DMS 273 (cell line): Measurements from ENCODE around the gene NFE2L3.
"Not testable (repeated sequence)": the region's sequence is repeated elsewhere in the genome, so short reads cannot be mapped to it uniquely, and the experiment has no call there.

ENCODE experiments used
- DNase-seq: peaks from one replicate; lab custom pipeline; 2025; ENCODE audit not compliant: unreplicated experiment; lab: John Stamatoyannopoulos, UW

Gene NFE2L3

GRCh38 chr7:26166684-26167266 is 14.8 kb downstream of the NFE2L3 start:
- DNase-seq, result no peak

DNA sequence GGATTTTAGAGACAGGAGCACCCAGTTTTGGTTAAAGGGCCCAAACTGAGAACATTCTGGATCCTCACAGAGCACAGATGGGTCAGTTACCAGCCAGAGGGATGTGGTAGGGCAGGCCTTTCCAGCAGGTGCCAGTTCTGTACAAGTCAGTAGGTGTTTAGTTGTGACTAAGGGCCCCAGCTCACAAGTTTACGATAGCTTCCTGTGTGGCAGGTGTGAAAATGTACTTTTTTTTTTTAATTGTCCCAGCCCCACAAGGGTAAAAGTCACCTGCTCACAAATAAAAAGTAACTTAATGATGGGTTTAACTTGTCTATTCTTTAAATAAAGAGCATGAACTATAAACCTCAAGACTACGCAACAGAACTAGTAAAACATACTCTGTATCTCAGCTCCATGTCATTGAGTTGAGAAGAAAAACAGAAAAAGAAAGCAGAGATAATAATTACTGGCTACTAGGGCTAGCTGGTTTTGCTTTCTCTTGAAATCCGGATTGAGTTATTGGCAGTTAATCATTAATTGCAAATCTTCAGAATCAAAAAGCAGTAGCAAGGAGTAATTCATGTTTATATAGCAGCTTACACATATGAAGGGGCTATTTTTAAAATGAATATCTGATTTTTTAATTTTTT is 15.4 kb downstream of the NFE2L3 start:
- DNase-seq, result no peak

DNA sequence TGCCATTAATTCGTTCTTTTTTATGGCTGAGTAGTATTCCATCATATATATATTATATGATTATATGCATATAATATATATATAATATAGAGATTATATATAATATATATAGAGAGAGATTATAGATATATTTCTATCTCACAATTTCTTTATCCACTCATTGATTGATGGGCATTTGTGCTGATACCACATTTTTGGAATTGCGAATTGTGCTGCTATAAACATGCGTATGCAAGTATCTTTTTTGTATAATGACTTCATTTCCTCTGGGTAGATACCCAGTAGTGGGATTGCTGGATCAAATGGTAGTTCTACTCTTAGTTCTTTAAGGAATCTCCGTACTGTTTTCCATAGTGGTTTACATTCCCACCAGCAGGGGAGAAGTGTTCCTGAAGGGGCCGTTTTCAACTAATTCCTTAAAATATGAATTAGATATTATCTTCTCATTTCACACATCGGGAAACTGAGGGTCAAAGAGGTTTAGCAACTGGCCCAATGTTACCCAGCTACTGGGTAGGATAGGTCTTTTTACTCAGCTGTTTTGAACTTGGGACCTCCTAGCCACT is 16.5 kb downstream of the NFE2L3 start:
- no peak for DNase-seq

GRCh38 chr7:26169271-26169670 is 17.3 kb downstream of the NFE2L3 start:
- no peak for DNase-seq

GRCh38 chr7:26170663-26171062 is 18.7 kb downstream of the NFE2L3 start:
- DNase-seq, result no peak

DNA sequence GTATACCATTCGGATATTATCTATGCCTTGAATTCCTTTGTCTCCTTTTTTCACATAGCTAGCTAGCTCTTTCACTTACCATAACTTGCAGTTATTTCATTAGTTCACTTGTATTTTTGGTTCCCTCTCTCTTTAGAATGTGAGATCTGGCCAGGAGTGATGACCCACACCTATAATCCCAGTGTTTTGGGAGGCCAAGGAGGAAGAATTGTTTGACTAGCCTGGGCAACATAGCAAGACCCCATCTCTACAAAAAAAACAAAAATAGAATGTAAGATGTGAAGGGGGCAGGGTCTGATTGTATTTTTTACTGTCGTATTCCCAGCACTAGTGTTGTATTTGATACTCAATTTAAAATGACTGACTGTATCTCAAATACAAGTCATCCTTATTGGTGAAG is 19.6 kb downstream of the NFE2L3 start:
- DNase-seq, result no peak

GRCh38 chr7:26172048-26172447 is 20.1 kb downstream of the NFE2L3 start:
- no peak for DNase-seq

- not testable (repeated sequence) for DNase-seq
These were observed 23.9 kb downstream of the NFE2L3 start for GRCh38 chr7:26175903-26176302.

GRCh38 chr7:26176696-26177095 is 24.7 kb downstream of the NFE2L3 start:
- not testable (repeated sequence) for DNase-seq

GRCh38 chr7:26177269-26177668 is 25.3 kb downstream of the NFE2L3 start:
- not testable (repeated sequence) for DNase-seq

DNA sequence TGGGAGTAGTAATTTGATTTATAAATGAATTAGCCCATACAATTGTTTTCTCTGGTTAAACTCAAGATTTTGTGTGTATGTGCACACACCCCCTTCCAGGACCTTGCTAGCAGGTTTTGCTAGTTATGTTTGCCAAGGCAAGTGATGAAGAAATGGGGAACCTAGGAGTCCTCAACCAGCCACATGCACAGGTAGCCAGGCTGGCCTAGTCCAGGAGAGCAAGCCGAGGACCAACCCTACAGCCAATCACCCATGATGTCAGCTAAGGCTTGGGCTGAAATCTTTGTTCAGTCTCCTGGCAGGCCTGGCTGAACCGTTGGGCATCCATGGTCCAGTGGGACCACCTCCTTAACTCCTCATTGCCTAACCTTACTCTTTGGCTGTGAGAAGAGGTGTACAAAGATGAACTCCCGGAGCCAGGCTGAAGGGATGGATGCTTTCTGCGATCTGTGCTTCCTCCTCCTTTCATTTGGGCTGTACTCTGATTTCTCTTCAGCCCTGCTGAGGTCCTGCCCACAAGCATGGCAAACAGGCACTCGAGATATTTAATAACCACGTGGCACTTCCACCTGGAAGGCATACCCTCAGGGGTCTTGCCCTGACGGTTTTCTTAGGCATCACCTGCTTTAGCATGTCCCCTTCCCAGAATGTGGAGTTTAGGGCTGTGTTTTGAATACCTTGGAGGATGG is 26.4 kb downstream of the NFE2L3 start:
- no peak for DNase-seq

- no peak for DNase-seq
These were observed 27.4 kb downstream of the NFE2L3 start for GRCh38 chr7:26179422-26179821.

- DNase-seq, result no peak
These were observed 28.0 kb downstream of the NFE2L3 start for GRCh38 chr7:26179826-26180497.

GRCh38 chr7:26180792-26181198 is 28.8 kb downstream of the NFE2L3 start:
- no peak for DNase-seq

GRCh38 chr7:26181474-26182227 is 29.7 kb downstream of the NFE2L3 start:
- DNase-seq, result no peak

DNA sequence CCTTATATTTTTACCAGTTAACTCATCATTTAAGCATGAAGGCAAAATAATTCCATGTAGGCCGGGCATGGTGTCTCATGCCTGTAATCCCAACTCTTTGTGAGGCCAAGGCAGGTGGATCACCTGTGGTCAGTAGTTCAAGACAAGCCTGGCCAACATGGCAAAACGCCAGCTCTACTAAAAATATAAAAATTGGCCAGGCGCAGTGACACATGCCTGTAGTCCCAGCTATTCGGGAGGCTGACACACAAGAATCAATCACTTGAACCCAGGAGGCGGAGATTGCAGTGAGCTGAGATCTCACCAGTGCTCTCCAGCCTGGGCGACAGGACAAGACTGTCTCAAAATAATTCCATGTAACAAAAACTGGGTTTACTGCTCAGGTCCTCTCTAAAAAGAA is 30.3 kb downstream of the NFE2L3 start:
- no peak for DNase-seq

DNA sequence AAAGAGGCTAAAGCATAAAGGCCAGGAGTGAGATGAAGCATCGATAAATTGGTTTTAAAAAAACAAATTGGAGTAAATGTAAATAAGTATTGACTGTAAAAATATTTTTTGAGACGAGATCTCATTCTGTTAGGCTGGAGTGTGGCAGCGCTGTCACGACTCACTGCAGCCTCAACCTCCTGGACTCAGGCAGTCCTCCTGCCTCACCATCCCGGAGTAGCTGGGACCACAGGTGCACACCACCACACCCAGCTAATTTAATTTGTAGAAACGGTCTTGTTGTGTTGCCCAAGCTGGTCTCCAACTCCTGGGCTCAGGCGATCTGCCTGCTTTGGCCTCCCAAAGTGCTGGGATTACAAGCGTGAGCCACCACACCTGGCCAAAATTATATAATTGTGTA is 30.7 kb downstream of the NFE2L3 start:
- DNase-seq, result no peak

GRCh38 chr7:26183545-26184280 is 31.7 kb downstream of the NFE2L3 start:
- peak; percentile 57 for DNase-seq

- not testable (repeated sequence) for DNase-seq
These were observed 32.5 kb downstream of the NFE2L3 start for GRCh38 chr7:26184281-26185101.
